GM19043 (cell line): ENCODE measurements around the gene NINL.
A peak's percentile ranks its signal among the peaks of the same experiment; 100 is the strongest.
"Not testable (repeated sequence)": the region's sequence is repeated elsewhere in the genome, so short reads cannot be mapped to it uniquely, and the experiment has no call there.

Experiments used
- ATAC-seq: cut with Tn5 transposase; IDR thresholded peaks from one replicate; pipeline ENCODE4 v1.9.1; 2021; ENCODE audit warnings: low read depth; ENCODE audit not compliant: unreplicated experiment

NINL gene

GRCh38 chr20:25584905-25585704 is at the start of gene NINL:
Gene NINL, minus strand, starts transcription at chr20:25585531. Its CDS starts 58,944 bp downstream, at chr20:25526587.
- ATAC-seq: peak; percentile 72

DNA sequence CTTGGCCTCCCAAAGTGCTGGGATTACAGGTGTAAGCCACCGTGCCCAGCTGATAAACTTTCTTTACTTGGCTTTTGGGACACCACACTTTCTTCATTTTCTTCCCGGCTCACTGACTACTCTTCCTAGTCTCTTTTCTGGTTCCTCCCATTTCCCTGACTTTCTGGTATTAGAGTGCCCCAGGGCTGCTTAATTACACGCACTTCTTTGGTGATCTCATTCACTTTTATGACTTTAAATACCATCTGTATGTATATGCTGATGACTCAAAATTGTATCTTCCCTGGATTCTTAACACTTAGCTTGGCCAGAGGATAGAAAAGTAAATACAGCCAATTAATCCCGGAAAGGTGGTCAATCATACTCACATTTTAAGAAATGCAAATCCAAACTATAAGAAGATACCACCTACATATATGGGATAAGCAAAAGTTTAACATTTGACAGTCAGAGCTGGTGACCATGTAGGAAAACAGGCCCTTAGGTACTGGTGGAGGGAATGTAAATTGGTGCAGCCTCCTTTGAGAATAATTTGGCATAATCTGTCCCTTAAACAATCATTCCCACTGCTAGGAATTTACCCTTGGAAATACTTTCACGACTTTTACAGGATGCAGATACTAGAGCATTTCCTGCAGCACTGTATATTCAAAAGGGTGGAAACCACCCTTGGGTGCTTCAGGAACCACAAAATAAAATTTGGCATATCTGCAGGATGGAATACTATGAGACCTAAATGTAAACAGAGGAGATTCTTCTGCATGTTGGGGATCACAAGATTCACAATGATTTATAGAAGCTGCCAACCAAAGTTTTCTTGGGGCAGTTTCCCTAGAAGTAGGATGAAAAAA is 47.8 kb upstream of the NINL start:
- no peak for ATAC-seq

DNA sequence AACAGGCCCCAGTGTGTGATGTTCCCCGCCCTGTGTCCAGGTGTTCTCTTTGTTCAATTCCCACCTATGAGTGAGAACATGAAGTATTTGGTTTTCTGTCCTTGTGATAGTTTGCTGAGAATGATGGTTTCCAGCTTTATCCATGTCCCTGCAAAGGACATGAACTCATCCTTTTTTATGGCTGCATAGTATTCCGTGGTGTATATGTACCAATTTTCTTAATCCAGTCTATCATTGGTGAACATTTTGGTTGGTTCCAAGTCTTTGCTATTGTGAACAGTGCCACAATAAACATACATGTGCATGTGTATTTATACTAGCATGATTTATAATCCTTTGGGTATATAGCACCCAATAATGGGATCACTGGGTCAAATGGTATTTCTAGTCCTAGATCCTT is 45.3 kb upstream of the NINL start:
- not testable (repeated sequence) for ATAC-seq

DNA sequence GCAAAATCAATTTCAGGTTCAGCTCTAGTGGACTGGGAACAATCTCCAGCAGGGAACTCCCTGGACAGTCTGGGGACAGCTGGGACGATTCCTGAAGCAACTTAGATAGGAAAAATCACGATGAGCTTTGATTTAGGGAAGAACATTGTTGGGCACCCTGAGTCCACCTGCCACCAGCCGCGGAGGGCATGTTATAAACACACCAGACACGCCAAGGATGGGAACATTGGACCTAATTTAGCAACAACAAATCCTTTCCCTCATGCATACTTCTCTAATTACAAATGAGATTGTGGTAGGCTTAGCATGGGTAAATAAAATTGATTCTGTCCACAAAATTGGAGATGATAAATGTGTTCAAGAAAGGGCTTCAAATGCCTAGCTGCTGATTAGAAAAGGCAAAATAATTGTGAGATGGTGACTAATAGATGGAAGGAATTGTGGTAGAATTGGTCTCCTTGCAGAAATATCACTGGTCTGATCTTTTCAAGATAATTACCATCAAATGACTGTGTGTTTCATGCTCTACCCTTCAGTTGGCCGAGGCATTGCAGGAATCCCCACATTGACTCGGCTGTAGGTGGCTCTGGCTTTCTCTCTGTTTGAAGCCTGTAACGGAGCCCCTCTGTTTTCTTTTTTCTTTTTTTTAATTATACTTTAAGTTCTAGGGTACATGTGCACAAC is 44.6 kb upstream of the NINL start:
- no peak for ATAC-seq

- no peak for ATAC-seq
Observed at GRCh38 chr20:25626779-25627178, 41.4 kb upstream of the NINL start.

DNA sequence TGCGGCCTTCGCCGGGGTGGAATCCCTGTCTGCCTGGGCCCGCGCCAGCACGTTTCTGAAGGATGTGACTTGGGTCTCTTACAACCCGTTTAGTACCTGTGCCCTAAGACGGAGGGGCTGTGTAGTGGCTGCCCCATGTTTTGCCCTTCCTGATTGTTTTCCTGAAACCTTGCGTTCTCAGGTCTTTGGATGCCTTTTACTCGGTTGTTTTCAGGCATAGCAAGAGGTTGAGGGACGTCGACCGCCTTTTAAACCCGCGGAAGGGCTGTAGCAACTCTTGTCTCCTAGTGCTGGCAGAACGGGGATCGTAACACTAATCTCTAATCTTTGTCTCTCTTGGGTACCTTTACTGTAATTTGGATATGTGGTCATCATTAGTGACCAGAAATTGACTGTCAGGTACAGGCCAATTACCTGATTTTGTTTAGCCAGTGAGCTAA is 39.2 kb upstream of the NINL start:
- ATAC-seq: no peak

DNA sequence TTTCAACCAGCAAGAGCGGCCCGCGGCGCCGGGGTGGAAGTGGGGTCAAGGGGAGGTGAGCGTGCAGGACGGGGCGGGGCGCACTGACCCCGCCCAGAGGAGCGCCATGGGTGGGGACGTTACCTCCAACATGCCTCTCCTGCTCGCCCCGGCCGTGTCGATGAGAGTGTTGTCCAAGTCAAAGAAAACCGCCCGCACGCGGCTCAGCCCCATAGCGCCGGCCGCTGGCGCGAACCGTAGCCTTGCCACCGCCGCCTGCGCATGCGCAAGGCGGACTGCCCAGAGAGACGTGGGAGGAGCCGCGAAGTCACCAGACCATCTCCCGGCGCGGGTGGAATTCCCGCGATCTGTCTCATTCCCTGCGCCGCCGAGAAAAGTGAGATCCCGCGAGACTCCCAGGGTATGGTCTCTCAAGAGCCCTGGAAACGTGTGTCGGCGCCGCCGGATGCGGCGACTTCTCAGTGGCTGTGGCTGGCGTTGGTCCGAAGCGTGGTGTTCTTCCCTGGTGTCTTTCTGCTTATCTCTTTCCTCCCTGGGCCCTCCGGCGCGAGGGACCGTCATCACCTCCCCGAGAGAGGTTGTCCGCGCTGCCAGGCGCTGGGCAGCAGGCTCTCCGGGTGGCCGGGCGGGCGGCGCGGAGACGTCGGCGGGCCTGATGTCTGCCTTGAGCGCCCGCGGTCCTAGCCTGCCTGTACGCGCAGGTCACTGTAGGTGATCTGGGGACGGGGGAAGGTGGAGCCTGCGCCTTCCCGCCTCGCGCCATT is 38.6 kb upstream of the NINL start, which contains the start of gene NANP:
TSS of gene NANP (minus strand) at position 279 of the 764 bp plus-strand sequence. CDS start at position 213, 66 bp downstream.
- peak; percentile 77 for ATAC-seq

- peak; percentile 9 for ATAC-seq
Observed at GRCh38 chr20:25623225-25623735, 37.9 kb upstream of the NINL start.

GRCh38 chr20:25622450-25623224 is 37.3 kb upstream of the NINL start:
- no peak for ATAC-seq

DNA sequence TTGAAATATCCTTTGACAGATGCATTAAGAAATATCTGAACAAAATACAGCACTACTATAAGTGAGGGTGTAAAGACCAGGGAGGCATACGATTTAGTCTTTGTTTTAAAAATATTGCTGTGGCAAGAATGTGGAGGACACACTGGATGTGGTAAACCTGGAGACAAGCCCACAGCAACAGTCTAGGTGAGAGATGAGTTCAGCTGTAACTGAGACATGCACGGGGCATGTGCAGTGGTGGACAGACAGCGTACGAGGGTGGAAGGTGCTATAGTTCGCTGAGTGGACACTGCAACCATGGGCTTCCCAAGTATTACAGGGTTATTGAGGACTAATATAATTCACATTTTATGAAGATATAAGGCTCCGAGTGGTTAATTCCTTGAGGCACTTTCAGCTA is 36.7 kb upstream of the NINL start:
- no peak for ATAC-seq

DNA sequence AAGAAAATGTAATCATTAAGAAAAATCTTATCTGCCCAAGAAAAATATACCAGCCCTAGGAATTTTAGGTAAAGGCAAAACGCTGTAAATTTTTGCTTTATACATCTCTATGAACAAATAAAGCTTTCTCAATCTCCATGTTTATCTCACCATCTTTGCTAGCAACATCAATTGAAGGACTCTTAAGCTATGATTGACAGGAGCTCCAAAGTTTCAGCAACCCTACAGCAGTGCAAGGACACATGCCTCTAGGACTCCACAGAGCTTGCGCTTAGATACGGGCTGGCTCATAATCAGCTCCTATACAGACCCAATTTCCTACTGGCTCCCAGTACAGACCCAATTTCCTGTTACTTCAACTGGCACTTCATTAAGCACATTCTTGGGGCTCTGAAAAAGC is 34.2 kb upstream of the NINL start:
- no peak for ATAC-seq

DNA sequence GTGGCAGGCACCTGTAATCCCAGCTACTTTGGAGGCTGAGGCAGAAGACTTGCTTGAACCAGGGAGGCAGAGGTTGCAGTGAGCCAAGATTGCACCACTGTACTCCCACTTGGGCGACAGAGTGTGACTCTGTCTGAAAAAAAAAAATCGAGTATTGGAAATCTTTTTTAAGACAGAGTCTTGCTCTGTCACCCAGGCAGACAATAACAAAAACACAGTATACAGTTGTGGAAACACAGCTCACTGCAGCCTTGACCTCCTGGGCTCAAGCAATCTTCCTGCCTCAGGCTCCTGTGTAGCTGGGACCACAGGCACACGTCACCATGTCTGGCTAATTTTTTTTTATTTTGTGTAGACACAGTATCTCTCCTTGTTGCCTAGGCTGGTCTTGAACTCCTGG is 23.4 kb upstream of the NINL start:
- no peak for ATAC-seq

DNA sequence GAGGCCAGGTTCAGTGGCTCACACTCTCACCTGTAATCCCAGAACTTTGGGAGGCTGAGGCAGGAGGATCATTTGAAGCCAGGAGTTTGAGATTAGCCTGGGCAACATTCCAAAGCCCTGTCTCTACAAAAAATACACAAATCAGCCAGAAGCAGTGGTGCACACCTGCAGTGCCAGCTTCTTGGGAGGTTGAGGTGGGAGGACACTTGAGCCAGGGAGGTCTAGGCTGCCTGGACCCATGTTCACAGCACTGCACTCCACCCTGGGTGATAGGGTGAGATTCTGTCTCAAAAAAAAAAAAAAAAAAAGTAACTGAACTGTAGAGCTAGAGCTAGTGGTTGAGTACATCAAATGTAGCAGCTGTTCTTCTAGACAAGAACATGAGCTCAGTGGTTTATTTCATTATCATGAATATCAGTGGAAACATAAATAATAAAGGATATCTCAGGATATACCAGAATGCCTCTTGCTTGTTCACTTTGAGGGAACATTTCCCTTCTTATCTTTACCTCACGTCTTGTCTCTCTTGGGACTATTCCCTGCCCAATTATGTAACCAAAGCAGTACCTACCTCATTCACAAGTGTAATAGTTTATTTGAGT is 20.9 kb upstream of the NINL start:
- no peak for ATAC-seq

DNA sequence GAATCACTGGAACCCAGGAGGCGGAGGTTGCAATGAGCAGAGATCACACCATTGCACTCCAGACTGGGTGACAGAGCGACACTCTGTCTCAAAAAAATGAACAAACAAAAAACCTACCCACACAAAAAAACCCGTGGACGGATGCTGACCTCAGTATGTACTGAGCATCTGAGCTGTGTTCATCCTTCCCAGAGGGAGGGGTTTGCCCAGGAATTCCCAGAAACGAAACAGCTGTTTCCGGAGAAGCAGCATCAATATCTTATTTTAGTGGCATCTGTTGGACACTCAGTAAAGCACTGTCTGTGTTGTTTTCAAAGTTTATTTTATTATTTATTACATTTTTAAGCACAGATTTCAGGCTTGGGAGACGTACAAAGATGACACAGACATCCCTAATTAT is 19.8 kb upstream of the NINL start:
- no peak for ATAC-seq

DNA sequence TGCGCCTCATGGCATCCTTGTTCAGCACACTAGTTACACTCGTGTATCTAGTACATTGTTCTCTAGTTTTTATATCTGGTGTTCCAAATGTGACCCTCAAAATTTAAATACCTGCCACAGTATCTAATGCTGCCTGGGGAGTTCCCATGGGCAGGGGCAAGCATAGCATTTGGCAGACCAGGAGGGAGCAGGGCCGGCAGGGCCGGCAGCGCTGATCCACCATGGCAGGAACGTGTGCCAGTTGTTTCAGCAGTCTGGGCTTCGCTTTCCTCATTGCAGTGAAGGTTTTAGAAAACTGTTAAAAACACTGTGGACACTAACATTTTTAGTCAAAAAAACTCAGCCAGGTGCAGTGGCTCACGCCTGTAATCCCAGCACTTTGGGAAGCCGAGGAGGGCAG is 19.3 kb upstream of the NINL start:
- no peak for ATAC-seq

DNA sequence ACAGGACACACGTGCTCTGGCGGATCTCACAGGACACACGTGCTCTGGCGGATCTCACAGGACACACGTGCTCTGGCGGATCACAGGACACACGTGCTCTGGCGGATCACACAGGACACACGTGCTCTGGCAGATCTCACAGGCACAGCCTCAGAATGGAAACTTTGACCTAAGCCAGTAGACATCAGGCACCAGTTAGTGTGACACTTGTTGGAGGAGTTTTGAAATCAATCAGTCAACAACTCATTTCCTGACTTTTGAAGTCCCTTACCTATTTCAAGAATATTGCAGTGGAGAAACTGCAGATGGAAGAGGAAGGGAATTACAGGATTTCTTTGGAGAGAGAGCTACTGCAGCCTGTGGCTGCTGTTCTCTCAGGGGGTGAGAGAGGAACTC is 17.6 kb upstream of the NINL start:
- ATAC-seq: not testable (repeated sequence)

DNA sequence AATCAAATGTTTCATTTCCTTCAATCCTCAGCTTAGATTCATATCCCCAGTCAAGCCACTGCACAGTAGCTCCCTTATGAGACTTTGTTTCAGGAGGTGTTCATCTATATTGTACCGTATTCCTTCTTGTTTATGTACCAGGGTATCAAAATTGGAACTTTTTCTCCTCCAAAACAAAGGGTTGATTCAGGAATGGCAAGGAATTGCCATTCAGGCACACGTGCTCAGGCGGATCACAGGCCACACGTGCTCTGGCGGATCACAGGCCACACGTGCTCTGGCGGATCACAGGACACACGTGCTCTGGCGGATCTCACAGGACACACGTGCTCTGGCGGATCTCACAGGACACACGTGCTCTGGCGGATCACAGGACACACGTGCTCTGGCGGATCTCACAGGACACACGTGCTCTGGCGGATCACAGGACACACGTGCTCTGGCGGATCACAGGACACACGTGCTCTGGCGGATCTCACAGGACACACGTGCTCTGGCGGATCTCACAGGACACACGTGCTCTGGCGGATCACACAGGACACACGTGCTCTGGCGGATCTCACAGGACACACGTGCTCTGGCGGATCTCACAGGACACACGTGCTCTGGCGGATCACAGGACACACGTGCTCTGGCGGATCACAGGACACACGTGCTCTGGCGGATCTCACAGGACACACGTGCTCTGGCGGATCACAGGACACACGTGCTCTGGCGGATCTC is 17.0 kb upstream of the NINL start:
- ATAC-seq: not testable (repeated sequence)

DNA sequence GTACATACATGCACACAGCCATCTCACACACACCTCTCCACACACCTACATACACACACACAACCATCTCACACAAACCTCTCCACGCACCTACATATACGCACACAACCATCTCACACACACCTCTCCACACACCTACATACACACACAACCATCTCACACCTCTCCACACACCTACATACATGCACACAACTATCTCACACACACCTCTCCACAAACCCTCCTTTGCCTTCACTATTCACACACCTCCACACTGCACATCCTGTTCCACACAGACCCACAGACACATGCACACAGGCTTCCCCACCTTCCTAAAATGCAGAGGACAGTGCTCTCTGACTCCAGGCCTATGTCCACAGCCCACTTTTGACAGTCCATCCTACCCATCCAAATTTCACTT is 16.3 kb upstream of the NINL start:
- no peak for ATAC-seq
